HEK293 (cell line): Measurements from ENCODE around the gene AP1S1.

Experiments
- CTCF ChIA-PET: fragments of 350-600 bp; formaldehyde crosslinking; extraction: SDS; loops from one replicate; lab custom pipeline; 2021; ENCODE audit warnings: antibody characterized with exemption; lab: Yijun Ruan, JAX
- POLR2A ChIA-PET: fragments of 300-600 bp; formaldehyde crosslinking; extraction: SDS; loops from one replicate; lab custom pipeline; 2020; ENCODE audit warnings: antibody characterized with exemption, inconsistent platforms; lab: Yijun Ruan, JAX
- H3K27ac ChIP-seq: fragments of 200-500 bp; sonication (Bioruptor generic); 2 replicates; pipeline ENCODE4 v1.5.1; 2014; ENCODE audit warnings: low read depth, low read length, control low read depth, inconsistent platforms; ENCODE audit errors: extremely low read depth
- H3K36me3 ChIP-seq, 2 experiments: fragments of 200-500 bp in 1 of 2; sonication (Bioruptor generic) in 1 of 2; 1 replicate in 1 of 2; 2 replicates in 1 of 2; pipeline ENCODE4 v1.5.1; 2014 to 2017; ENCODE audit warnings: inconsistent platforms in 2 of 2, low read length in 2 of 2; ENCODE audit not compliant: control insufficient read depth in 2 of 2, insufficient read depth in 1 of 2
- H3K4me1 ChIP-seq: fragments of 200-500 bp; sonication (Bioruptor generic); 2 replicates; pipeline ENCODE4 v1.5.1; 2014; ENCODE audit warnings: mild to moderate bottlenecking, low read length, inconsistent platforms; ENCODE audit not compliant: control insufficient read depth, insufficient read depth
- H3K4me3 ChIP-seq: 2 replicates; pipeline ENCODE4 v1.5.1; 2011; ENCODE audit warnings: low read depth, mild to moderate bottlenecking, control low read depth, low read length, moderate library complexity
- H3K9me3 ChIP-seq: fragments of 200-500 bp; sonication (Bioruptor generic); 2 replicates; pipeline ENCODE4 v1.5.1; 2014; ENCODE audit warnings: low read depth, low read length, inconsistent platforms; ENCODE audit not compliant: control insufficient read depth, insufficient read depth
- GLIS2 ChIP-seq: fragments of 450-650 bp; formaldehyde crosslinking; IDR thresholded peaks from 2 replicates; pipeline ENCODE4 v1.5.1; 2016; ENCODE audit warnings: missing biosample characterization, missing genetic modification characterization
- KLF1 ChIP-seq: fragments of 450-650 bp; formaldehyde crosslinking; IDR thresholded peaks from 2 replicates; pipeline ENCODE4 v1.5.1; 2016; ENCODE audit warnings: missing biosample characterization, missing genetic modification characterization
- KLF10 ChIP-seq: fragments of 450-650 bp; IDR thresholded peaks from 2 replicates; pipeline ENCODE4 v1.5.1; 2018; ENCODE audit warnings: missing biosample characterization, mild to moderate bottlenecking, missing genetic modification characterization
- KLF9 ChIP-seq: fragments of 450-650 bp; formaldehyde crosslinking; IDR thresholded peaks from 2 replicates; pipeline ENCODE4 v1.5.1; 2016; ENCODE audit warnings: missing biosample characterization, missing genetic modification characterization, low read depth
- ZNF121 ChIP-seq: fragments of 450-650 bp; formaldehyde crosslinking; IDR thresholded peaks from 2 replicates; pipeline ENCODE4 v1.5.1; 2016; ENCODE audit warnings: missing biosample characterization, missing genetic modification characterization
- ZNF2 ChIP-seq: fragments of 450-650 bp; formaldehyde crosslinking; IDR thresholded peaks from 2 replicates; pipeline ENCODE4 v1.5.1; 2016; ENCODE audit warnings: missing biosample characterization, missing genetic modification characterization
- ZNF211 ChIP-seq: fragments of 450-650 bp; formaldehyde crosslinking; IDR thresholded peaks from 2 replicates; pipeline ENCODE4 v1.5.1; 2016; ENCODE audit warnings: low read depth, missing biosample characterization, missing genetic modification characterization
- ZNF248 ChIP-seq: fragments of 450-650 bp; formaldehyde crosslinking; IDR thresholded peaks from 2 replicates; pipeline ENCODE4 v1.5.1; 2017; ENCODE audit warnings: missing biosample characterization, missing genetic modification characterization
- ZNF394 ChIP-seq: fragments of 450-650 bp; formaldehyde crosslinking; IDR thresholded peaks from 2 replicates; pipeline ENCODE4 v1.5.1; 2016; ENCODE audit warnings: missing biosample characterization, missing genetic modification characterization, mild to moderate bottlenecking, moderate library complexity, borderline replicate concordance
- ZNF473 ChIP-seq: fragments of 450-650 bp; formaldehyde crosslinking; IDR thresholded peaks from 2 replicates; pipeline ENCODE4 v1.5.1; 2017; ENCODE audit warnings: missing biosample characterization, missing genetic modification characterization
- ZNF530 ChIP-seq: fragments of 450-650 bp; formaldehyde crosslinking; IDR thresholded peaks from 2 replicates; pipeline ENCODE4 v1.5.1; 2016; ENCODE audit warnings: low read depth, missing biosample characterization, missing genetic modification characterization
- ZNF837 ChIP-seq: fragments of 450-650 bp; formaldehyde crosslinking; IDR thresholded peaks from 2 replicates; pipeline ENCODE4 v1.5.1; 2016; ENCODE audit warnings: missing biosample characterization, missing genetic modification characterization
- TF ChIP-seq, protein P1 (sequence below): fragments of 450-650 bp; formaldehyde crosslinking; optimal IDR thresholded peaks from 2 replicates; pipeline ENCODE3; 2016; ENCODE audit warnings: missing biosample characterization, mild to moderate bottlenecking, missing genetic modification characterization
- TF ChIP-seq, protein P2 (sequence below): fragments of 450-650 bp; formaldehyde crosslinking; IDR thresholded peaks from 2 replicates; pipeline ENCODE4 v1.5.1; 2016; ENCODE audit warnings: missing biosample characterization, missing genetic modification characterization
- TF ChIP-seq, protein P3 (sequence below): fragments of 450-650 bp; formaldehyde crosslinking; IDR thresholded peaks from 2 replicates; pipeline ENCODE4 v1.5.1; 2016; ENCODE audit warnings: missing biosample characterization, missing genetic modification characterization
- TF ChIP-seq, protein P4 (sequence below): fragments of 450-650 bp; formaldehyde crosslinking; IDR thresholded peaks from 2 replicates; pipeline ENCODE4 v1.5.1; 2016; ENCODE audit warnings: missing biosample characterization, missing genetic modification characterization
- TF ChIP-seq, protein P5 (sequence below): fragments of 450-650 bp; formaldehyde crosslinking; IDR thresholded peaks from 2 replicates; pipeline ENCODE4 v1.5.1; 2016; ENCODE audit warnings: missing biosample characterization, missing genetic modification characterization
- TF ChIP-seq, protein P6 (sequence below): sonication (generic); formaldehyde crosslinking; IDR thresholded peaks from 2 replicates; pipeline ENCODE4 v1.8.1; 2022; ENCODE audit warnings: mild to moderate bottlenecking, moderate library complexity, missing genetic modification reagents
- TF ChIP-seq, protein P7 (sequence below): fragments of 450-650 bp; formaldehyde crosslinking; IDR thresholded peaks from 2 replicates; pipeline ENCODE4 v1.5.1; 2017; ENCODE audit warnings: missing biosample characterization, missing genetic modification characterization

The AP1S1 gene

DNA sequence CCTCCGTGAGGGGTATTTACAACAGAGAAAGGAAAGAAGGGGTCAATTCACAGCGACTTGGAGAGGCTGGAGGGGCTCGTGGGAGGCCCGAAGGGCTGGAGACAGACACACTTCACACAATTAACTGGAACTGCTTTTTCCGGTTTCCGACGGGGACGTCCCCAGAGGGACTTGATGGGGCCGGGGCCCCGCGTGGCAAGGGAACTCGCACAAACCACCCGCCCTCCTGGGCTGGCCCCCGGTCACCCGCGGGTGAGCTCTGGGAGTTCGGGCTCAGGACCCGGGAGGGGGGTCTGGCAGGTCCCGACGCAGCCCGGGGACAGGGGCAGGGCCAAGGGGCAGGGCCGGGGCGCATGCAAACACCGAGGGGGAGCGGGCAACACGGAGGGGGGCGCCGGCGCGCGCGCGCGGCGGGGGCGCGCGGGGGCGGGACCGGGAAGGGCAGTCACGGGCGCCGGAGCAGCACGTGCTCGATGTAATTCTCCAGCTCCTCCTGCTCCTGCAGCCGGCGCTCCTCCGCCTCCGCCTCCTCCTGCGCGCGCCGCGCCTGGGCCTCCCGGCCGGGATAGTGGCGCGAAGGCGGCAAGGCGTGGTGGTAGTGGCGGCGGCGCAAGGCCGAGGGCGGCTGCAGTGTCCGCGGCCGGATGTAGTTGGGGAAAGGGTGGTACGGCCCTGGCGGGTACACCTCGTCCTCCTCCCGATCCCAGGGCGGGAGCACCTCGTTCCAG lies 8.4 kb downstream of the AP1S1 start (continued):
- TF ChIP-seq KLF9 (tag by site-specific recombination) (peak; percentile 25; the same call in 1 of the 2 replicates), GLIS2 (tag by site-specific recombination) (peak; percentile 85), ZNF473 (tag by site-specific recombination) (no peak), ZNF394 (peak; percentile 66; the same call in 1 of the 2 replicates), ZNF248 (no peak), KLF1 (tag by site-specific recombination) (peak; percentile 11; the same call in 1 of the 2 replicates), ZNF2 (no peak), ZNF530 (tag by site-specific recombination) (no peak)
- TF ChIP-seq, protein P1, sequence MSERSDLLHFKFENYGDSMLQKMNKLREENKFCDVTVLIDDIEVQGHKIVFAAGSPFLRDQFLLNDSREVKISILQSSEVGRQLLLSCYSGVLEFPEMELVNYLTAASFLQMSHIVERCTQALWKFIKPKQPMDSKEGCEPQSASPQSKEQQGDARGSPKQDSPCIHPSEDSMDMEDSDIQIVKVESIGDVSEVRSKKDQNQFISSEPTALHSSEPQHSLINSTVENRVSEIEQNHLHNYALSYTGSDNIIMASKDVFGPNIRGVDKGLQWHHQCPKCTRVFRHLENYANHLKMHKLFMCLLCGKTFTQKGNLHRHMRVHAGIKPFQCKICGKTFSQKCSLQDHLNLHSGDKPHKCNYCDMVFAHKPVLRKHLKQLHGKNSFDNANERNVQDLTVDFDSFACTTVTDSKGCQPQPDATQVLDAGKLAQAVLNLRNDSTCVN (tag by site-specific recombination): peak; percentile 86
- TF ChIP-seq, protein P2, sequence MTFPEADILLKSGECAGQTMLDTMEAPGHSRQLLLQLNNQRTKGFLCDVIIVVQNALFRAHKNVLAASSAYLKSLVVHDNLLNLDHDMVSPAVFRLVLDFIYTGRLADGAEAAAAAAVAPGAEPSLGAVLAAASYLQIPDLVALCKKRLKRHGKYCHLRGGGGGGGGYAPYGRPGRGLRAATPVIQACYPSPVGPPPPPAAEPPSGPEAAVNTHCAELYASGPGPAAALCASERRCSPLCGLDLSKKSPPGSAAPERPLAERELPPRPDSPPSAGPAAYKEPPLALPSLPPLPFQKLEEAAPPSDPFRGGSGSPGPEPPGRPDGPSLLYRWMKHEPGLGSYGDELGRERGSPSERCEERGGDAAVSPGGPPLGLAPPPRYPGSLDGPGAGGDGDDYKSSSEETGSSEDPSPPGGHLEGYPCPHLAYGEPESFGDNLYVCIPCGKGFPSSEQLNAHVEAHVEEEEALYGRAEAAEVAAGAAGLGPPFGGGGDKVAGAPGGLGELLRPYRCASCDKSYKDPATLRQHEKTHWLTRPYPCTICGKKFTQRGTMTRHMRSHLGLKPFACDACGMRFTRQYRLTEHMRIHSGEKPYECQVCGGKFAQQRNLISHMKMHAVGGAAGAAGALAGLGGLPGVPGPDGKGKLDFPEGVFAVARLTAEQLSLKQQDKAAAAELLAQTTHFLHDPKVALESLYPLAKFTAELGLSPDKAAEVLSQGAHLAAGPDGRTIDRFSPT (tag by site-specific recombination): 0 out of 2 replicates have a peak, but pooled peaks have one; percentile 50
- TF ChIP-seq, protein P3, sequence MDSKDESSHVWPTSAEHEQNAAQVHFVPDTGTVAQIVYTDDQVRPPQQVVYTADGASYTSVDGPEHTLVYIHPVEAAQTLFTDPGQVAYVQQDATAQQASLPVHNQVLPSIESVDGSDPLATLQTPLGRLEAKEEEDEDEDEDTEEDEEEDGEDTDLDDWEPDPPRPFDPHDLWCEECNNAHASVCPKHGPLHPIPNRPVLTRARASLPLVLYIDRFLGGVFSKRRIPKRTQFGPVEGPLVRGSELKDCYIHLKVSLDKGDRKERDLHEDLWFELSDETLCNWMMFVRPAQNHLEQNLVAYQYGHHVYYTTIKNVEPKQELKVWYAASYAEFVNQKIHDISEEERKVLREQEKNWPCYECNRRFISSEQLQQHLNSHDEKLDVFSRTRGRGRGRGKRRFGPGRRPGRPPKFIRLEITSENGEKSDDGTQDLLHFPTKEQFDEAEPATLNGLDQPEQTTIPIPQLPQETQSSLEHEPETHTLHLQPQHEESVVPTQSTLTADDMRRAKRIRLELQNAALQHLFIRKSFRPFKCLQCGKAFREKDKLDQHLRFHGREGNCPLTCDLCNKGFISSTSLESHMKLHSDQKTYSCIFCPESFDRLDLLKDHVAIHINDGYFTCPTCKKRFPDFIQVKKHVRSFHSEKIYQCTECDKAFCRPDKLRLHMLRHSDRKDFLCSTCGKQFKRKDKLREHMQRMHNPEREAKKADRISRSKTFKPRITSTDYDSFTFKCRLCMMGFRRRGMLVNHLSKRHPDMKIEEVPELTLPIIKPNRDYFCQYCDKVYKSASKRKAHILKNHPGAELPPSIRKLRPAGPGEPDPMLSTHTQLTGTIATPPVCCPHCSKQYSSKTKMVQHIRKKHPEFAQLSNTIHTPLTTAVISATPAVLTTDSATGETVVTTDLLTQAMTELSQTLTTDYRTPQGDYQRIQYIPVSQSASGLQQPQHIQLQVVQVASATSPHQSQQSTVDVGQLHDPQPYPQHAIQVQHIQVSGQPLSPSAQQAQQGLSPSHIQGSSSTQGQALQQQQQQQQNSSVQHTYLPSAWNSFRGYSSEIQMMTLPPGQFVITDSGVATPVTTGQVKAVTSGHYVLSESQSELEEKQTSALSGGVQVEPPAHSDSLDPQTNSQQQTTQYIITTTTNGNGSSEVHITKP: peak; percentile 76
- TF ChIP-seq, protein P4, sequence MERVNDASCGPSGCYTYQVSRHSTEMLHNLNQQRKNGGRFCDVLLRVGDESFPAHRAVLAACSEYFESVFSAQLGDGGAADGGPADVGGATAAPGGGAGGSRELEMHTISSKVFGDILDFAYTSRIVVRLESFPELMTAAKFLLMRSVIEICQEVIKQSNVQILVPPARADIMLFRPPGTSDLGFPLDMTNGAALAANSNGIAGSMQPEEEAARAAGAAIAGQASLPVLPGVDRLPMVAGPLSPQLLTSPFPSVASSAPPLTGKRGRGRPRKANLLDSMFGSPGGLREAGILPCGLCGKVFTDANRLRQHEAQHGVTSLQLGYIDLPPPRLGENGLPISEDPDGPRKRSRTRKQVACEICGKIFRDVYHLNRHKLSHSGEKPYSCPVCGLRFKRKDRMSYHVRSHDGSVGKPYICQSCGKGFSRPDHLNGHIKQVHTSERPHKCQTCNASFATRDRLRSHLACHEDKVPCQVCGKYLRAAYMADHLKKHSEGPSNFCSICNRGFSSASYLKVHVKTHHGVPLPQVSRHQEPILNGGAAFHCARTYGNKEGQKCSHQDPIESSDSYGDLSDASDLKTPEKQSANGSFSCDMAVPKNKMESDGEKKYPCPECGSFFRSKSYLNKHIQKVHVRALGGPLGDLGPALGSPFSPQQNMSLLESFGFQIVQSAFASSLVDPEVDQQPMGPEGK: 0 out of 2 replicates have a peak, but pooled peaks have one; percentile 51

DNA sequence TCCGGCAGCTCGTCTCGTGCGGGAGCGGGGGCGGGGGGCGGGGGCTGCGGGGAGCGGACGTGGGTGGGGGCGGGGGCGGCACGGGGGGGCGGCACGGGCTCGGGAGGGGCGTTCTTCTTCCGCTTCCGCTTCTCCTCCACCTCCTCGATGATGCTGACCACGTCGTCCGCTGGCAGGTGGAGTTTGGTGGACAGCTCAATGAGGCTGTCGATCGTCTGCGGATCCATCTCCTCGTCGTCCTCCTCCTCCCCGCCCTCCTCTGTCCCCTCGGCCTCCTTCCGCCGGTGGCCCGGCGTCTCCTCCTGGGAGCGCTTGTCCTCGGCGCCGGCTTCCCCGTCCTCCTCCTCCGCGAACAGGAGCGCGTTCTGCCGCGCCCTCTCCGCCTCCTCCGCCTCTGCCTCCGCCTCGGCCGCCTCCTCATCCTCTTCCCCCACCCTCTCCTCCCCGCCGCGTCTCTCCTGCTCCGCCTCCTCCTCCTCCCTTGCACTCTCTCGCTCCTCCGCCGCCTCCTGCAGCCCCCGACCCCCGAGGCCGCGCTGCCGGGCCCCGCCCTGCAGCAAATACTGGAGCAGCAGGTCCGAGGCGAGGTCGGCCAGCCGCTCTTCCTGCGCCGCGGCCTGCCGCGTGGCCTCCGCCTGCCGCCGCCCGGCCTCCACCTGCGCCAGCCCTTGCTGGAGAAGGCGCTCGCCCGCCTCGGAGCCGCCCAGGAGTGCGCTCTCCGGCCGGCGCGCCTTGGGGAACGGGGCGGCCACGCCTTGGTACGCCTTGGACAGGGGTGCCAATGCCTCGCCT lies 9.2 kb downstream of the AP1S1 start:
- Histone ChIP-seq H3K36me3 (peaks cover 3 to 8% of the 10 kb centered on the region in 2 experiments; a peak in 2 of 3 replicates), H3K4me1 (peaks cover 18% of the 10 kb centered on the region), H3K4me3 (peak overlapping the region; percentile 22), H3K27ac (no peak overlapping the region), H3K9me3 (no peaks in the 10 kb centered on the region)
- POLR2A ChIA-PET: interaction anchor here (0.7 to 1.2 kb wide), 5 partner anchors 10 to 289 kb away, joined by 3 to 5 read pairs (median 3); partner anchors contain the start of genes SERPINE1, SRRT and TRIM56
- CTCF ChIA-PET: interaction anchor here (0.8 to 1.2 kb wide), 4 partner anchors 8 to 127 kb away, joined by 3 to 4 read pairs (median 4); no protein-coding TSS in a partner anchor
- TF ChIP-seq, protein P5, sequence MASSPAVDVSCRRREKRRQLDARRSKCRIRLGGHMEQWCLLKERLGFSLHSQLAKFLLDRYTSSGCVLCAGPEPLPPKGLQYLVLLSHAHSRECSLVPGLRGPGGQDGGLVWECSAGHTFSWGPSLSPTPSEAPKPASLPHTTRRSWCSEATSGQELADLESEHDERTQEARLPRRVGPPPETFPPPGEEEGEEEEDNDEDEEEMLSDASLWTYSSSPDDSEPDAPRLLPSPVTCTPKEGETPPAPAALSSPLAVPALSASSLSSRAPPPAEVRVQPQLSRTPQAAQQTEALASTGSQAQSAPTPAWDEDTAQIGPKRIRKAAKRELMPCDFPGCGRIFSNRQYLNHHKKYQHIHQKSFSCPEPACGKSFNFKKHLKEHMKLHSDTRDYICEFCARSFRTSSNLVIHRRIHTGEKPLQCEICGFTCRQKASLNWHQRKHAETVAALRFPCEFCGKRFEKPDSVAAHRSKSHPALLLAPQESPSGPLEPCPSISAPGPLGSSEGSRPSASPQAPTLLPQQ: 0 out of 2 replicates have a peak, but pooled peaks have one; percentile 32
- TF ChIP-seq ZNF837 (tag by site-specific recombination) (no peak), KLF10 (no peak), ZNF211 (tag by site-specific recombination) (no peak), ZNF121 (no peak)
- TF ChIP-seq, protein P6, sequence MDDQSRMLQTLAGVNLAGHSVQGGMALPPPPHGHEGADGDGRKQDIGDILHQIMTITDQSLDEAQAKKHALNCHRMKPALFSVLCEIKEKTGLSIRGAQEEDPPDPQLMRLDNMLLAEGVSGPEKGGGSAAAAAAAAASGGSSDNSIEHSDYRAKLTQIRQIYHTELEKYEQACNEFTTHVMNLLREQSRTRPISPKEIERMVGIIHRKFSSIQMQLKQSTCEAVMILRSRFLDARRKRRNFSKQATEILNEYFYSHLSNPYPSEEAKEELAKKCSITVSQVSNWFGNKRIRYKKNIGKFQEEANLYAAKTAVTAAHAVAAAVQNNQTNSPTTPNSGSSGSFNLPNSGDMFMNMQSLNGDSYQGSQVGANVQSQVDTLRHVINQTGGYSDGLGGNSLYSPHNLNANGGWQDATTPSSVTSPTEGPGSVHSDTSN: no peak
- TF ChIP-seq, protein P7, sequence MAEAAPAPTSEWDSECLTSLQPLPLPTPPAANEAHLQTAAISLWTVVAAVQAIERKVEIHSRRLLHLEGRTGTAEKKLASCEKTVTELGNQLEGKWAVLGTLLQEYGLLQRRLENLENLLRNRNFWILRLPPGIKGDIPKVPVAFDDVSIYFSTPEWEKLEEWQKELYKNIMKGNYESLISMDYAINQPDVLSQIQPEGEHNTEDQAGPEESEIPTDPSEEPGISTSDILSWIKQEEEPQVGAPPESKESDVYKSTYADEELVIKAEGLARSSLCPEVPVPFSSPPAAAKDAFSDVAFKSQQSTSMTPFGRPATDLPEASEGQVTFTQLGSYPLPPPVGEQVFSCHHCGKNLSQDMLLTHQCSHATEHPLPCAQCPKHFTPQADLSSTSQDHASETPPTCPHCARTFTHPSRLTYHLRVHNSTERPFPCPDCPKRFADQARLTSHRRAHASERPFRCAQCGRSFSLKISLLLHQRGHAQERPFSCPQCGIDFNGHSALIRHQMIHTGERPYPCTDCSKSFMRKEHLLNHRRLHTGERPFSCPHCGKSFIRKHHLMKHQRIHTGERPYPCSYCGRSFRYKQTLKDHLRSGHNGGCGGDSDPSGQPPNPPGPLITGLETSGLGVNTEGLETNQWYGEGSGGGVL (tag by site-specific recombination): peak; percentile 98
